SK-MEL-5 (cell line): ENCODE data around the gene STEAP1B. TPM values are rescaled to one million over a fixed set of nuclear protein-coding genes. Genes with fewer than 3 reads are reported as not detected.
"Not testable (repeated sequence)": the region's sequence is repeated elsewhere in the genome, so short reads cannot be mapped to it uniquely, and the experiment has no call there.

ENCODE experiments used
- DNase-seq: peaks from one replicate; pipeline ENCODE4 v3.0.0-alpha.2; 2016; ENCODE audit warnings: low read depth, low spot score
- in situ Hi-C: cut with HindIII; loops from 2 replicates; pipeline ENCODE4 v1.10.0; 2016; ENCODE audit warnings: low sequenced_read_pairs, high pct_unique_total_duplicates, low pct_unique_long_range_greater_than_20kb
- polyA plus RNA-seq, 2 experiments: library from polyadenylated mRNA; depleted of rRNA; stranded (reverse); fragments of >200 nt; gene quantifications; 2 replicates each; pipeline ENCODE4 v1.2.3, GENCODE V29; 2015
- total RNA-seq: library from RNA; depleted of rRNA; stranded (reverse); fragments of >200 nt; shearing (Covaris generic); gene quantifications from 2 replicates; pipeline ENCODE4 v1.2.3, GENCODE V29; 2014; rRNA removed

The STEAP1B gene
- total RNA-seq = 61.7 and 64.1 TPM in 2 replicates
- polyA plus RNA-seq (2015; cell fraction: cytosol; rRNA removed) = 51.8 and 58.5 TPM in 2 replicates
- polyA plus RNA-seq (2015; cell fraction: nucleus; rRNA removed) = 30.2 and 46.1 TPM in 2 replicates

DNA sequence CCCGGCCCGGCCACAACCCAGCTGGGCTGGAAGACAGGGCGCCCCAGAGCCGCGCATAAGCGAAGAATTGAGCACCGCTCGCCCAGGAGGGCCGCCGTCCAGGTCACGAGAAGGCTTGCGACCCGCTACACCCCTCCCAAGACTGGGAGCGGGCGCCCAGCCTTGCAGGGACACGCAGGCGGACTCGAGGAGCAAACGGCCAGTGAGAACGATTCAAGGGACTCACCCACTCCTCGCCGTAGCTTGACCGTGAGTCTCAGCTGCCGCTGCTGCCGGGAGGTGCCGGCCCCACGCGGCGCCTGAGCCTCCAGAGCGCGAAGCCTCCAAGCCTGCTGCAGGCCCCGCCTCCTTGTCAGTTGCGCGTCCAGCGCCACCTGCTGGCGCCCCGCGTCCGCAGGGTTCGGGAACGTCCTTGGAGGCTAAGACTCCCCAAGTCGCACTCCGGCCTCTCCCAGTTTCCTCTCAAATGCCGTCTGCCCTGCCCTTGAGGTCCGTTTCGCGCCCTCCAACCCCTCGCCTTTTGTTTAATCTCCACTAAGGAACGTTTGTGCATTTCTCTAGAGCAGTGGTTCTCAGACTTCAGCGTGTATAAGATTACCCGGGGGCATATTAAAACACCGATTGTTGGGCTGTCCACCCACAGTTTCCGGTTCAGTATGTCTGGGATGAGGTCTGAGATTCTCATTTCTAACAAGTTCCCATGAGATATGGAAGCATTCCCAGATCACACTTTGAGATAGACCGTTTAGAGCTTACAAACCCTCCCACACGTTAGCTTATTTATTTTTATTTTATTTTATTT is at the start of gene STEAP1B:
STEAP1B (minus strand) TSS at position 301 of the 802 bp plus-strand sequence. CDS start 5,333 bp downstream, outside the sequence.
- in situ Hi-C loops = not testable (repeated sequence)
- peak; percentile 96 for DNase-seq

DNA sequence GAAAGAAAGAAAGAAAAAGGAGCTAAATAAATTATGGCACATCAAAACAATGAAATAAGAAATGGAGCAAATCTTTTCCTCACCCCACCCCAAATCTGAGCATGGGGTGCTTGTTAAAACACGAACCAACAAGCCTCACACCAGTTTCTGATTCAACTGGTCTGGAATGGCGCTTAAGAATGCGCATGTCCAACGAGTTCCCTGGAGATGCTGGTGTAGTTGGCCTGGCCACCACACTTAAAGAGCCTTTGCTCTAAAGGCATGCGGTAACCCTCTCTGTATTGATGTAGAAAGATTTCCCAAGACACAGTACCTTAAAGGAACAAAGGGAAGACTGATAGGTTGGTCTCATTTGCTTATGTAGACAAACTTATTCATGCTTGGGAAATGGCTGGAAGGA is 49.1 kb upstream of the STEAP1B start:
- in situ Hi-C loops = no loop called here
- no peak for DNase-seq

DNA sequence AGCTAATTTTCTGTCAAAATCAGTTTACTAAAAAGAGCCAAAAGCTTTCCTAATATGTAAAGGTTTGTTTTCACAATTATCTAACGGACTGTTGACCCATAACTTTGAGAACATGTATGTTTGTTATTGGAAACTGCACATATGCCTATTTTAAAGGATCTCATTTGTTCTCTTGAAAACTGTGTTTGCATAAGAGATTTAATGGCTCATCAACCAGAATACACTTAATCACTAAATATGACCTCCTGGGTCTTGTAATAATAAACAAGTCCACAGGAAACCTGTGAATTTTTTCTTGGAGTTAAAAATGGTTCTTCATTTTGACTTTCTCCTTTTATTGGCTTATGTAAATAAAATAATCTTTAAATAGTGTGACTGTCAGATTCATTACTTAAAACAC is 48.3 kb upstream of the STEAP1B start:
- DNase-seq = no peak
- in situ Hi-C loops = no loop called here

DNA sequence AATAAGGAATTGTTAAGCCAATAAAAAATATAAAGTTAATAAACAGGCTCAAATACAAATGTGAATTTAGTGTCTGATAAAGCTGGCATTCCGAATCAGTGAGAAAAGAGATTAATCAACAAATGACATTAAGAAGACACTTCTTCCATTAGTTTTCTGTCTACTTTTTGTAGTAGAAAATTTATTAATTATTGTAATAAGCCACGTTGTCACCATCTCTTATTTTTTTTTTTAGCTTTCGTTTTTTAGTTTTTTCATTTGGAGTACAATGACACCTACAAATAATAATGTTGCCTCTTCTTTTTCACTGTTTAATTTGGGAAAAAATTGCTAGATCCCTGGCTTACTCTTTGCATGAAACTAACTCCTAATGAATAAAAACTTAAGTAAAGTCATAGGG is 46.8 kb upstream of the STEAP1B start:
- DNase-seq = no peak
- in situ Hi-C loops = no loop called here

DNA sequence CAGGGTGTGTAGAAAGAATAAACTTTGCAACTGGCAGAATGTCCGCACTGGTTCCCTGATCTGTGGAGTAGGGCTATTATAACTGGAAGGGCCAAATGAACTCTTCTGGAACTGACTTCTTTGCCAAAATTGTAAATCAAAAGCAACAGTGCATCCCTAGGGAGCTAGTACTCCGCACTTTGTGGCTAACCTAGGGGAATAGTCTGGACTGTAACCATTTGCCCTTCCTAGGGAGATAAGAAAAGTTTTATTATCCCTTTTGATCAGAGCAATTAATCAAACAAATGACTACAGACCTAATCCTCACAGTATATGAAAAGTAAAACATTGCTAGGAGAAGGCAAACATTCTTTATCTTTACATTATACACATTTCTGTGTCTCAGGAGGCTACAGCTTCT is 45.5 kb upstream of the STEAP1B start:
- in situ Hi-C loops = no loop called here
- no peak for DNase-seq

DNA sequence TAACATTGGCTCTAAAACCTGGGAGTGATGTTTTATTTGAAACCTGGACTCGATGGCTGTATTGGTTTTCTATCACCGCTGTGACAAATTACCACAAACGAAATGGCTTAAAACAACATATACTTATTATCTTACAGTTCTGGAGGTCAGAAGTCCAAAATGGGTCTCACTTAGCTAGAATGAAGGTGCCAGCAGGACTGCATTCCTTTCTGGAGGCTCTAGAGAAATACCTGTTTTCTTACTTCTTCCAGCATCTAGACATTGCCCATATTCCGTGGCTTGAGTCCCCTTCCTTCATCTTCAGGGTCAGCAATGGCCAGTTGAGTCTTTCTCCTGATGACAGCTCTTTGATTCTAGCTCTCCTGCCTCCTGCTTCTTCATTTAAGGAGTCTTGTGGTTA is 44.3 kb upstream of the STEAP1B start:
- no peak for DNase-seq
- in situ Hi-C loops = no loop called here

DNA sequence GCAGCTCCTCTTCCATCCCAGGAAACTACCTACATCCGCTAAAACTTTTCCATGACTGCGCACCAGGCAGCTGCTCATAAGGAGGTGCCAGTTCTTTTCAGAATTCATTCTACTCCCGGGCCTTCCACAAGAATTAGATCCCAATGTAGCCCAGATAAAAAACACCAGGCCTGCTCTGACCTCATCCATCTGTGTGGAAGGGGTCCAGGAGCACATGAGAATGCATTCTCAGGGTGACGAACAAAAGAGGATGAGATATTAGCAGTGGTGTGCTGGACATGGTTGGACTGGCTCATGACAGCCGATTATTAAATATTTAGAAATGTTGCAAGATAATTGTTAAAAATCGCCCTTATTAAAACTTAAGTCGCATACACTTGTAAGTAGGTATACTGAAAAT is 43.2 kb upstream of the STEAP1B start:
- no peak for DNase-seq
- in situ Hi-C loops = no loop called here

DNA sequence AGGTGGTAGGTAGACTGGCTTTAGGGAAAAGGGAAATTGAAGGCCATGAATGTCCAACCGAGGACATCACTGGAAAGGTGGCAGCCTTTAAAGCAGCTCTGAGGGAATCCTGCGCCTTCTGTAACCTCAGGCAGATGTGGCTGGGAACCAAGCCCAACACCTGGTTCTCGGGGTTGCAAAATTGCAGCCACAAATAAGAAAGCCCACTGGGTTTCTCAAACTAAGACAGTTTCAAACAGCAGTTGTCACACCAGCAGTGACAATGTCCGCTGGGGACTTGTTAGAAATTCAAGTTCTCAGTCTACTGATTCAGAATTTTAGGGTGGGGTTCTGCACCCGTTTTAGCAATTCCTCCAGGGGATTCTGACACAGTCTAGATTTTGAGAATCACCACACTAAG is 42.7 kb upstream of the STEAP1B start:
- DNase-seq = no peak
- in situ Hi-C loops = no loop called here

DNA sequence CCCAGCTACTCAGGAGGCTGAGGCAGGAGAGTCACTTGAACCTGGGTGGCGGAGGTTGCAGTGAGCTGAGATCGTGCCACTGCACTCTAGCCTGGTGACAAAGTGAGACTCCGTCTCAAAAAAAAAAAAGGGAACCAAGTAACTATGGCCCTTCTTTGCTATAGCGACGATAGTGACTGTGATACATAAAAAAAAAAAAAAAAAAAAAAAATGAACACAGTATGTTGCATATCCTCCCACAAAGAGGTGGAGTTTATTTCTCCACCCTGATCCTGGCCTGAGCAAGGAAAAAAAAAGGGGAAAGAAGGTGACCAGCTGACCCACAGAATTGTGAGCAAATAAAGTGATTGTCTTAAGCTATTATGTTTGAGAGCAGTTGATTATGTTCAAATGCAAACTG is 42.3 kb upstream of the STEAP1B start:
- in situ Hi-C loops = no loop called here

DNA sequence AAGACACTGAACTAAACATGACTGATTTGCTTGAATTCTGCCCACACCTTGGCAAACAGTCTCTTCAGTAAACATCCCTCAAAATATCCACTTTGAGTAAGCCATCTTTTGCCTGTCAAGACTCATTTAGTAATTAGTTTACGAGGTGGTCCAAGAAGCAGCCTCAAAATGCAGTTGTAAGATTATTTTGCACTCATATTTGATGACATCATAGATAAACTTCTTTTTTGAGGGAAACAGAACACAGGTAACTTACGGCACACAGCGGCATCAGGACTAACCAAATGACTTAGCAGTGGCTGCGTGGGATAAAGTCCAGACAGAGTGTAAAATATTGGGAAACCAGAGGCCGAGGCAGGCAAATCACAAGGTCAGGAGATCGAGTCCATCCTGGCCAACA is 41.8 kb upstream of the STEAP1B start:
- DNase-seq = no peak
- in situ Hi-C loops = no loop called here

More for the DNA sequence above, 42.3 kb upstream of the STEAP1B start:
- no peak for DNase-seq

DNA sequence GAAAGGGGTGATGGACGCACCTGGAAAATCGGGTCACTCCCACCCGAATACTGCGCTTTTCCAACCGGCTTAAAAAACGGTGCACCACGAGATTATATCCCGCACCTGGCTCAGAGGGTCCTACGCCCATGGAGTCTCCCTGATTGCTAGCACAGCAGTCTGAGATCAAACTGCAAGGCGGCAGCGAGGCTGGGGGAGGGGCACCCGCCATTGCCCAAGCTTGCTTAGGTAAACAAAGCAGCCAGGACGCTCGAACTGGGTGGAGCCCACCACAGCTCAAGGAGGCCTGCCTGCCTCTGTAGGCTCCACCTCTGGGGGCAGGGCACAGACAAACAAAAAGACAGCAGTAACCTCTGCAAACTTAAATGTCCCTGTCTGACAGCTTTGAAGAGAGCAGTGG is 28.5 kb upstream of the STEAP1B start:
- in situ Hi-C loops, DNase-seq: not testable (repeated sequence)

DNA sequence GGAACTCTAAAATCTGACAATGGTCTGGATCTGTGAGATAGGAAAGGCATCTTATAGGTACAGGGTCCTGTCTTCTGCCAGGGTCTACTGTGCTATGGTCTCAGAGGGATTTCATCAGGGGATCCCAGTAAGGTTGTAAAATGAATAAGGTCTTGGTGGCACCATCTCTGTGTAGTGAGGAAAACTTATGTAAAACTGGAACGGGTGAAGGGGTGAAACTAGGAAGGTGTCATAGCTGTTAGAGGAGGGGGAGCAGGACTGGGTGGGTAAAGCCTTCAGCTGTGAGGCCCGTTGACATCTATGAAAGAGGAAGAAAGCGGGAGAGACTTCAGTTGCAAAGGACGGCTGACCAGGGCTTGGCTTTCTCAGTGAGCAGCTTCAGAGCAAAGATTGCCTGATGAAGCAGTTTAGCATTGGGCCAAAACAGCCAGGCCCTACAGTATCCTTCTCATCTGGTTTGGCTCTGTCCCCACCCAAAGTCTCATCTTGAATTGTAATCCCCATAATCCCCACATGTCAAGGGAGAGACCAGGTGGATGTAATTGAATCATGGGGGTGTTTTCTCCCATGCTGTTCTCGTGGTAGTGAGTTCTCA is 24.5 kb upstream of the STEAP1B start:
- in situ Hi-C loops, DNase-seq: not testable (repeated sequence)

DNA sequence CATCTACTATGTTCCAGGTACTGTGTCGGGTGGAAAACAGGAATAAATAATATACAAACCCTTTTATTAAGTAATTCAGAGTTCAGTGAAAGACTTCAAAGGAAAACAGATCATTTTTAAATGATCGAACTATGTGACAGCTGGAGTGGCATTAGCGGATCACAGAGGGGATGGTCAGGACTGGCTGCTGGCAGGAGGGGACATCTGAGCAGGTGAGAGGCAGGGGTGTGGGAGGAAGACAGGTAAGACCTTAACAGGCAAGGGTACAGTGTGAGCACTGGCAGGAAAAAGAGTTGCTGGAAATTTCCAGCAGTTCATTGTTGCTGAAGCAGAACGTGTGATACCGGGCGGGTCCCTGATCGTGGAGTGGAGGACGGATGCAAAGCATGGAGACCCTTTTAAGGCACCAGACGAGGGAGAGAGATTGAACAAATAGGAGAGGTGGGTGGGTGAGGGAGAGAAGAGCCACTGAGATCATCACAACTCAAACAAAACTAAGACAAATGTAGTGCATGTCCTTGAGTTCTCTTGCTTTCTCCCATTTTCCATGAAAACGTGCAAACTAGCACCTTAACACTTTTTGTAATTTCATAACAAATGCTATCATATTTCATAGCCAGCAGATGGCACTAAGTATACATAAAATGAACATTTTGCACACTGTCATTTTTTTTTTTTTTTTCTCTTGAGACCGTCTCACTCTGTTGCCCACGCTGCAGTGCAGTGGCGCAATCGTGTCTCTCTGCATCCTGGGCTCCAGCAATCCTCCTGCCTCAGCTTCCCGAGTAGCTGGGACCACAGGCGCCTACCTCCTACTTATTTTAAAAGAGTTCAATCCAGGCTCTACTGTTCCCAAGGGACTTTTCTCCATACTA is 23.7 kb upstream of the STEAP1B start:
- in situ Hi-C loops = not testable (repeated sequence)
- peak; percentile 71 for DNase-seq

DNA sequence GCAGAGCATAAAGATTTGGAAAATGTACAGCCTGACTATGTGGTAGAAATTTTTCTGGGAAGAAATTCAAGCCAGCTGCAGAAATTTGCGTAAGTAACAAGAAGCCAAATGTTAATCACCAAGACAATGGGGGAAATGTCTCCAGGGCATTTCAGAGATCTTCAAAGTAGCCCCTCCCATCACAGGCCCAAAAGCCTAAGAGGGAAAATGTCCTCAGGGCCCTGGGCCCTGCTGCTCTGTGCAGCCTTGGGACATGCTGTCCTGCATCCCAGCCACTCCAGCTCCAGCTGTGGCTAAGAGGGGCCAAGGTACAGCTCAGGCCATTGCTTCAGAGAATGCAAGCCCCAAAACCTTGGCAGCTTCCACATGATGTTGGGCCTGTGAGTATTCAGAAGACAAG is 19.6 kb upstream of the STEAP1B start:
- in situ Hi-C loops, DNase-seq: not testable (repeated sequence)

DNA sequence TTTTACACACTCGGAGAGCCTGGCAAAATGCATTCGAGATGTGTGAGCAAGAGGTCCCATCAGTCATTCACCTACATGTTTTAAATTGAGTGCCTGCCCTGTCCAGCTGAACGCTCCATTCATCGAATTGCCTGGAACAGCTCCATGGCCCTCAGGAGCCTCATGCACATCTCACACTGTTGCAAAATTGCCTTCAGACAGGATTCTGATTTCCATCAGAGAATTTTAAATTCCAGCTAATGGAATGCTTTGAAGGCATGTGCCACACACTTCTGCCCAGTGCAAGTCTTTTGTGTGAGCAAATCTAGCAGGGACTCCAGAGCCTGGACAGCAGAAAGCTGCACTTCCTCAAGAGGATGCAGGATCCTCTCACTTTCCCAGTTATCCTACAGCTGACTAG is 17.0 kb upstream of the STEAP1B start:
- DNase-seq, in situ Hi-C loops: not testable (repeated sequence)

DNA sequence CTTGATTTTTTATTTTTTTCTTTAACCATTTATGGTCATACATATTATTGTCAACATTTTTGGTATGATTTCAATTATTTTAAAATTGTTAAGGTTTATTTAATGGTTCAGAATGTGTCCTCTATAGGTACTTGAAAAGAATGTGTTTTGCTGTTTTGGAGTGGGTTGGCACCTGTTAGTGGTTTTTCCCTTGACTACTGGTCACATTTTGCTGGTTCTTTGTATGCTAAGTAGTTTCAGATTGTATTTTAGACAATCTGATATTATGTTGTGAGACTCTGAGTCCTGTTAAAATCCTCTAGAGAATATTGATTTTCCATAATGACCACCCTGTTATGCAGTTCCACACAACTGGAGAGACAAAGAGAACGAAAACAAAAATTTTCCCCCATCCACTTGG is 15.0 kb upstream of the STEAP1B start:
- DNase-seq, in situ Hi-C loops: not testable (repeated sequence)

DNA sequence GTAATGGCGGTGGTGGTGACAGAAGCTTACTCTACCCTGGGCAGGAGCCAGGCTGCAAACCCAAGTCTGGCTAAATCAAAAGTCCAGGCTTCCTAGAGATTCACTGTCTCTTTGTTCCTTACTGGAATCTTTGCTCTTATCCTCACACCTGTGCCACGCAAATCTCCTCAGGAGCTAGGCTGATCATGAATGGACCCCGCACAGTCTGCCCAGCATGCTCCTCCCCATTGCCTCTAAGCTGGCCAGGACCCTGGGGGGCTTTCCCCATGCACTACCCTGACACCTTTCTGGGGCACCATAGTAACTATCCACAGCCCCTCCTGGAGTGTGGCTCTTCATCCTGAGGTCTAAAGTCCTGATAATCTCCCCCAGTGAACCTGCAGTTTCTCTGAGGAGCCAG is 7.3 kb upstream of the STEAP1B start:
- DNase-seq, in situ Hi-C loops: not testable (repeated sequence)
